RPMI7951 (cell line): ENCODE data around the gene KCNQ1. TPM values are rescaled to one million over a fixed set of nuclear protein-coding genes. Genes with fewer than 3 reads are reported as not detected.

Experiments used
- DNase-seq: peaks from one replicate; pipeline ENCODE4 v3.0.0-alpha.2; 2012; ENCODE audit warnings: low read depth
- total RNA-seq: library from RNA; depleted of rRNA; stranded (reverse); fragments of >200 nt; shearing (Covaris generic); gene quantifications from 2 replicates; pipeline ENCODE4 v1.2.3, GENCODE V29; 2014

KCNQ1 gene
- total RNA-seq, 1 experiment from 2014 or later, result not detected

GRCh38 chr11:2761131-2762030 is 316.6 kb downstream of the KCNQ1 start:
- DNase-seq, result no peak

GRCh38 chr11:2762031-2762380 is 317.2 kb downstream of the KCNQ1 start:
- DNase-seq, result no peak

DNA sequence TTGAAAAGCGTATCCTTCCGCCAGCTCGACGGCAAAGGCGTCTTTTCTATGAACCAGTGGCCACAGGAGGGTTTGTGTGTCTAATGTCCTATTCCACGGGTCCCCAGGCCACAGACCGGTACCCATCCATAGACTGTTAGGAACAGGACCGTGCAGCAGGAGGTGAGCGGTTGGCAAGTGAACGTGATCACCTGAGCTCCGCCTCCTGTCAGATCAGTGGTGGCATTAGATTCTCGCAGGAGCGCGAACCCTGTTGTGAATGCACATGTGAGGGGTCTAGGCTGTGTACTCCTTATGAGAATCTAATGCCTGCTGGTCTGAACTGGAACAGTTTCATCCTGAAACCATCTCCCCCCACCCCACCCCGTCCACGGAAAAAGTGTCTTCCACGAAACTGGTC is 317.6 kb downstream of the KCNQ1 start:
- no peak for DNase-seq

GRCh38 chr11:2763984-2764383 is 319.2 kb downstream of the KCNQ1 start:
- DNase-seq, result no peak

DNA sequence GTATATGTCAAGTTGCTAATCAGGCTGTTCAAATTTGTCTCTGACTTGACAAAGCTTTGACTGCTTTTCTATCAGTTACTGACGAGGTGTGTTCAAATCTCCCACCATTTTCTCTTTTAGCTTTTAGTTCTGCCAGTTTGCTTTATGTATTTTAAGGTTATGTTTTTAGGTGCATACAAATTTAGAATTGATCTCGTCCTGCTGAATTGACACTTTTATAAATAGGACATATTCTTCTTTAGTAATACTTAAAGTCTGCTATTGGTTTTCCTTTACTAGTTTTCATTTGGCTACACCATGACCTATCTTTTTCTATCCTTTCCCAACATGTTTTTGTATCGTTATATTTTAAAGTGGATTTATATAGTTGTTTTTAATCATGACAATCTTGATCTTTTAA is 320.7 kb downstream of the KCNQ1 start:
- no peak for DNase-seq

DNA sequence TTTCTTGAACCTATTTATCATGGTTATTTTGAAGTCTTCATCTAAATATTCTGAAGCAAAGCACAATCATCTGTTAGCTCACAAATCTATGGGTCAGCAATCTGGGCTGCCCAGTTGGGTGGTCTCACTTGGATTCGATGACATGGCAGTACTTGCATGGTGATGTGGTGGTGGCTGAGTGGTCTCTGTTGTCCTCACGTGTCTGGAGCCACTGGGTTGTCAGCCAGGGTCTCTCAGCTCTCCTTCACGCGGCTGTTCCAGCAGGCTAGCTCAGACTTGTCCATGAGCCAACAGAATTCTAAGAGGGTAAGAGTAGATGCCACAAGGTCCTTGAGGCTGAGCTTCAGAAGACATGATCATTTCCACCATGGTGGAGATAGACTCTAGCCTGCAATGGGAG is 321.4 kb downstream of the KCNQ1 start:
- no peak for DNase-seq

DNA sequence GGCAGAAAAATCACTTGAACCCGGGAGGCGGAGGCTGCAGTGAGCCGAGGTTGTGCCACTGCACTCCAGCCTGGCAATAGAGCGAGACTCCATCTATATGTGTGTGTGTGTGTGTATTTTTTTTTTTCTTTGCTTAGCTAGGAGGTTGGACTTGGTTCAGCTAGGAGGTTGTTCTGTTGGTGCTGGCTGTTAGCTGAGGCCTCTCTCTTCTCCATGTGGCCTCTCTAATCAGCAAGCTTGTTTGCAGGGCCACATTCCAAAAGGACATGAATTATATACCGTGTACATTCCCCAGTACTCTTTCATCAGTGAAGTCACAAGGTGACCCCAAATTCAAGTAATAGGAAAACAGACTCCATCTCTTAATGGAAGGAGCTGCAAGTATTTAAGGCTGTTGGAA is 322.3 kb downstream of the KCNQ1 start:
- no peak for DNase-seq

- no peak for DNase-seq
Measured at GRCh38 chr11:2767801-2768200, 323.0 kb downstream of the KCNQ1 start.

DNA sequence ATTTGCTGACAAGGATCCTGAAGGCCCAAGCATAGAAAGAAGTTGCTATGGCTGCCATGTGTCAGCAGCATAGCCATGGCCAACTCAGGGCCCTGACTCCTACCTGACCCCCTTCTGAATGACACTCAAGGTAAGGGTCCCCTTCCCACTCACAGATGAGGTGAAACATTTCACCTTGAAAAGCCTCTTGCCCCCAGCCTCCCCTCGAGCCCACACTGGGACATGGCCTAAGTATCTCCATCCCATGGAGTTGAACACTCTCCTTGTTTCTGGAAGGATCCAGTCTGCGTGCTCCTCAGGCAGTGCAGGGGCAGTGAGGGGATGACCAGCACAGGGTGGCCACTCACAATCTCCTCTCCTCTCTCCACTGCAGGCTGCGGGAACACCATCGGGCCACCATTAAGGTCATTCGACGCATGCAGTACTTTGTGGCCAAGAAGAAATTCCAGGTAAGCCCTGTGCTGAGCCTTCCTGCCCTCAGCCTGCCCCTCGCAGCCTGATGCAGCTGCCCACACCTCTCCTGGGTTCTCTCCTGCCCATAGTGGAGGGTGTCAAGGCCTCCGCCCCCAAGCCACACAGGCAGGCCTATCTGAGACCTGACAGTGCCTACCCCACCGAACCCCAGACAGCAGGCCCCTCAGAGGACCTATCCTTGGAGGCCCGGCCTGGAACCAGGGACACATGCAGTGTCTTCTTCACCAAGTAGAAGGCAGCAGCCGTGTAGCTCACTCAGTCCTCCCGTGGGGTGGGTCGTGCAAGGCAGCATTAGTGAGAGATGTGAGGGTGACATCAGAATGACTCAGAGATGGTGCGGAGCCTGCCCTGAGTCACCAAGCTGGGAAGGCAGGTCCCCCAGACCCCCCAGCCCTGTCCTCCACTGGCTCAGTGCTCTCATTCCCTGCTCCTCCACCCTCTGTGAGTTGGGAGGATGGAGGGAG is 323.9 kb downstream of the KCNQ1 start:
- DNase-seq, result peak; percentile 77

GRCh38 chr11:2769409-2770095 is 324.7 kb downstream of the KCNQ1 start:
- no peak for DNase-seq

DNA sequence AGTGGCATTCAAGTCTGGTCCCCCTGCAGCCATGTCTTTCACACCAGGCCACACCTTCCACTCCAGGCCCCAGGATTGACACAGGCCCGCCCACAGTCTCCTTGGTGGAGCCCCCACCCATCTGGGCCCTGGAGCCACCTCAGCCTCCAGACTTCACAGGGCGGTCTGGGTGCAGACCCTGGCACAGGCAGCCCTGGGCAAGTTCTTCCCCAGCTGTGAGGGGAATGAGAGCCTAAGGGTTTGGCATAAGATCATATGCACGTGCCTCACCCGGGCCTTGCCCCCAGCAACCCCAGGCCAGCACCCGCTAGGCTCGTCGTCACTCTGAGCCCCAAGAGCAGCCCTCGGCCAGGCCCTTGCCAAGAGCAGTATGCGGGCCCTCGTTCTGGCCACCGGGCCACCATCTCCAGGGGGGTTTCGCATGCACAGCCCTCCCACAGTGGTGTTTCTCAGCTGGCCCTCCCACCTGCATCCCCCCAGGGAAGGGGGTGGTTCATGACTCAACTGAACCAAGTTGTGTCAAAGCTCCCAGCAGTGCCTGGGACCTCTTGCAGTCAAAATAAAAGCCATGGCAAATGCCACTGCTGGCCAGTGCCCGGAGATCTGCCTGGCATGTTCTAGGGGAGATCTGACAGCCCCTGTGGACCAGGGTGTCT is 325.4 kb downstream of the KCNQ1 start:
- no peak for DNase-seq

DNA sequence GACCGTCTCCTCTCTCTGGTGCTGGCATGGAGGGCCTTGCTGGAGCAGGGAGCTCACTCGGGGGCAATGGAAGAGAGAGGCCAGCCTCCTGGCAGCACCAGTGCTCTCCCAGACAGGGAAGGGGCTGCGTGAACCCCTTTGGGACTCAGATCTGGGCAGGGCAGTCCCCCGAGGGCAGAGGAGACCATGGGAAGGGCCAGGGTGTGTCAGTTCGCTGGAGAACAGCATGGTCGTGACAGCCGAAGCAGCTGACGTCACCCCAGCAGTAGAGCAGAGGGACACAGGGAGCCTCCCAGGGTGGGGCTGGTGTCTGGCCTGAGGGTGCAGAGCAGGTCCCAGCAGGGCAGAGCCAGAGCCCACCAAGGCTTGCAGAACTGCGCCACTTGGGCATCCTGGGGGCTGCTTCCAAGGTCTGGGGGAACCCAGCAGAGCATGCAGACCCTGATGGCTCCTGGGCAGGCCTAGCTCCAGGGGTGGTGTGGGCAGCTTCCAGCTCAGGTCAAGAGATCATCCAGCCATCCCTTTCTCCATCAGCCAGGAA is 326.0 kb downstream of the KCNQ1 start:
- peak; percentile 14 for DNase-seq

- no peak for DNase-seq
Measured at GRCh38 chr11:2771758-2772466, 327.1 kb downstream of the KCNQ1 start.

- peak; percentile 72 for DNase-seq
Measured at GRCh38 chr11:2772544-2773031, 327.8 kb downstream of the KCNQ1 start.

GRCh38 chr11:2774173-2775082 is 329.6 kb downstream of the KCNQ1 start:
- no peak for DNase-seq

- DNase-seq, result no peak
Measured at GRCh38 chr11:2775083-2775625, 330.3 kb downstream of the KCNQ1 start.

GRCh38 chr11:2775626-2776350 is 331.0 kb downstream of the KCNQ1 start:
- no peak for DNase-seq

DNA sequence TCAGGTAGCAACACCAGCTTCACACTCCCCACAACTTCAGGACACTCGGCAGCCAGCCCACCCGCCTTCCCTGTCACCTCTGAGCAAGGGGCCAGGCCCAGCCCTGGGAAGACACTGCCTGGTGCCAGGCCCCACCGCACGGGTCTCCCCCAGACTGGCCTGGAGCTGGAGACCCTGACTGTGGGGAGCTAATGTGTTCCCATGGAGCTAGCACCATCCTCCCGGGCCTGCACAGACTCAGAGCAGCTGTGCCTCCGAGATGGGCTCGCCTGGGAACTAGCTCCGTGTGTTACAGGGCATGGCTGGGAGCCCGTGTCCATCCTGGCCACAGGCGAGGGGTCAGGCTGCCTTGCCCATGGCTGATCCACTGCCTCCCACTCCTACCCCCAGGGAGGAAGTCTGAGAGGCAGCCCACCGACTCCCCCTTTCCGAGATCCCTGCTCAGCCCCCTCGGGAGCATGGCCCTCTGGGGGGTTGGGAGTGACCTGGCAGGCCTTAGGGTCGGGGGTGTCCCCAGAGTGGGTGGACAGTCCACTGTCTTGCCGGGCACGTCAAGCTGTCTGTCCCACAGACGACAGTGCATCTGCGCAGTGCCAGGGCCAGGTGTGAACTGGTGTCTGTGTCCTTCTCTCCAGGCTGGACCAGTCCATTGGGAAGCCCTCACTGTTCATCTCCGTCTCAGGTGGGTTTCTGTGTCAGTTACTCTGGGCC is 331.7 kb downstream of the KCNQ1 start:
- DNase-seq, result no peak
